GM20000 (cell line): ENCODE measurements around the gene POP5.
"Not testable (repeated sequence)": the region's sequence is repeated elsewhere in the genome, so short reads cannot be mapped to it uniquely, and the experiment has no call there.

Experiments used
- DNase-seq: peaks from one replicate; pipeline ENCODE4 v3.0.0; 2012; ENCODE audit warnings: low spot score
- CTCF ChIP-seq: IDR thresholded peaks from 2 replicates; pipeline ENCODE4 v1.5.1; 2012; ENCODE audit warnings: mild to moderate bottlenecking, control low read depth; ENCODE audit errors: extremely low read depth, missing control alignments

Gene POP5

GRCh38 chr12:120614848-120615247 is 33.6 kb upstream of the POP5 start:
- no peak for DNase-seq
- no peak for TF ChIP-seq CTCF

GRCh38 chr12:120611534-120611933 is 30.3 kb upstream of the POP5 start:
- not testable (repeated sequence) for DNase-seq

GRCh38 chr12:120610560-120610959 is 29.4 kb upstream of the POP5 start:
- DNase-seq, result no peak
- no peak for TF ChIP-seq CTCF

GRCh38 chr12:120602416-120602815 is 21.2 kb upstream of the POP5 start:
- DNase-seq, result not testable (repeated sequence)

- no peak for DNase-seq
- no peak for TF ChIP-seq CTCF
These were observed 18.7 kb upstream of the POP5 start for GRCh38 chr12:120599672-120600552.

GRCh38 chr12:120598674-120599463 is 17.7 kb upstream of the POP5 start:
- DNase-seq, result no peak
- TF ChIP-seq CTCF, result no peak

GRCh38 chr12:120597861-120598260 is 16.7 kb upstream of the POP5 start:
- TF ChIP-seq CTCF, result no peak
- DNase-seq, result no peak

- DNase-seq, result no peak
- no peak for TF ChIP-seq CTCF
These were observed 15.7 kb upstream of the POP5 start for GRCh38 chr12:120596901-120597300.
